SK-N-SH (cell line): ENCODE data around the gene EXOC3. TPM values are rescaled to one million over a fixed set of nuclear protein-coding genes. Genes with fewer than 3 reads are reported as not detected.

Experiments used
- CTCF ChIA-PET: fragments of 300-600, 350-600 bp; formaldehyde crosslinking; extraction: SDS; loops from one replicate; lab custom pipeline; 2021; lab: Yijun Ruan, JAX
- POLR2A ChIA-PET: fragments of 350-600 bp; sonication (Branson Sonifier 250); formaldehyde crosslinking; extraction: SDS; loops from one replicate; lab custom pipeline; 2020; ENCODE audit warnings: antibody characterized with exemption, inconsistent platforms; lab: Yijun Ruan, JAX
- DNase-seq: peaks from one replicate; pipeline ENCODE4 v3.0.0; 2012
- H2AFZ ChIP-seq: fragments of 200-600 bp; sonication (generic); 2 replicates; pipeline ENCODE4 v1.8.1; 2016; ENCODE audit warnings: antibody characterized with exemption, mild to moderate bottlenecking, low read depth
- H3F3A ChIP-seq: fragments of 200-600 bp; sonication (generic); replicated peaks from 2 replicates; pipeline ENCODE3; 2016; ENCODE audit warnings: antibody characterized with exemption, mild to moderate bottlenecking; ENCODE audit not compliant: insufficient read depth
- H3K27ac ChIP-seq, 2 experiments: fragments of 200-500 bp in 1 of 2; fragments of 200-600 bp in 1 of 2; sonication (Bioruptor generic) in 1 of 2; sonication (generic), shearing (Covaris generic) in 1 of 2; 2 replicates each; pipeline versions ENCODE4 v1.5.1 to v1.6.1; 2014 to 2016; ENCODE audit warnings: low read depth in 2 of 2, inconsistent platforms in 1 of 2, low read length in 1 of 2, mild to moderate bottlenecking in 1 of 2, mixed read lengths in 1 of 2
- H3K27me3 ChIP-seq: fragments of 200-600 bp; sonication (generic), shearing (Covaris generic); 2 replicates; pipeline ENCODE4 v1.6.1; 2016; ENCODE audit warnings: mixed run types; ENCODE audit not compliant: insufficient read depth
- H3K36me3 ChIP-seq, 2 experiments: fragments of 200-500 bp in 1 of 2; fragments of 200-600 bp in 1 of 2; sonication (Bioruptor generic) in 1 of 2; sonication (generic) in 1 of 2; replicated peaks in 1 of 2; 2 replicates each; pipeline versions ENCODE3 to v1.5.1; 2014 to 2016; ENCODE audit warnings: low read length in 1 of 2, mild to moderate bottlenecking in 1 of 2; ENCODE audit not compliant: insufficient read depth in 2 of 2, control insufficient read depth in 1 of 2
- H3K4me1 ChIP-seq, 2 experiments: fragments of 200-500 bp in 1 of 2; fragments of 200-600 bp in 1 of 2; sonication (Bioruptor generic) in 1 of 2; sonication (generic), shearing (Covaris generic) in 1 of 2; 2 replicates each; pipeline versions ENCODE4 v1.5.1 to v1.6.1; 2014 to 2016; ENCODE audit warnings: low read depth in 1 of 2, low read length in 1 of 2, mixed run types in 1 of 2; ENCODE audit not compliant: insufficient read depth in 2 of 2, control insufficient read depth in 1 of 2
- H3K4me2 ChIP-seq: fragments of 200-600 bp; sonication (generic), shearing (Covaris generic); 2 replicates; pipeline ENCODE4 v1.6.1; 2017; ENCODE audit warnings: mixed run types
- H3K4me3 ChIP-seq, 2 experiments: fragments of 200-500 bp in 1 of 2; fragments of 200-600 bp in 1 of 2; sonication (Bioruptor generic) in 1 of 2; sonication (generic), shearing (Covaris generic) in 1 of 2; 2 replicates each; pipeline versions ENCODE4 v1.5.1 to v1.8.1; 2014 to 2016; ENCODE audit warnings: low read depth in 2 of 2, inconsistent platforms in 1 of 2, low read length in 1 of 2, mild to moderate bottlenecking in 1 of 2, mixed read lengths in 1 of 2, moderate library complexity in 1 of 2
- H3K79me2 ChIP-seq: fragments of 200-600 bp; sonication (generic); 2 replicates; pipeline ENCODE4 v1.8.1; 2017; ENCODE audit warnings: mild to moderate bottlenecking; ENCODE audit not compliant: insufficient read depth
- H3K9ac ChIP-seq: fragments of 200-600 bp; sonication (generic); 2 replicates; pipeline ENCODE4 v1.6.1; 2017; ENCODE audit warnings: mixed run types
- H3K9me2 ChIP-seq: fragments of 200-600 bp; sonication (generic); 2 replicates; pipeline ENCODE4 v1.6.1; 2017; ENCODE audit warnings: mixed run types
- H3K9me3 ChIP-seq: fragments of 200-600 bp; sonication (generic); 2 replicates; pipeline ENCODE4 v1.6.1; 2017; ENCODE audit warnings: mixed run types, mild to moderate bottlenecking, moderate library complexity
- H4K20me1 ChIP-seq: fragments of 200-600 bp; sonication (generic); 2 replicates; pipeline ENCODE4 v1.6.1; 2017; ENCODE audit warnings: mild to moderate bottlenecking, mixed run types; ENCODE audit not compliant: insufficient read depth
- CHD2 ChIP-seq: fragments of 150-350 bp; IDR thresholded peaks from 2 replicates; pipeline ENCODE4 v1.6.1; 2018; ENCODE audit warnings: low read length; ENCODE audit not compliant: partially characterized antibody
- EP300 ChIP-seq, 2 experiments: IDR thresholded peaks; 2 replicates each; pipeline versions ENCODE4 v1.4.0 to v1.6.1; 2012; ENCODE audit warnings: borderline replicate concordance in 1 of 2, low read depth in 1 of 2, low read length in 1 of 2
- FOXM1 ChIP-seq: IDR thresholded peaks from 2 replicates; pipeline ENCODE4 v1.4.0; 2012; ENCODE audit warnings: low read depth, mild to moderate bottlenecking
- IRF3 ChIP-seq: fragments of 150-350 bp; IDR thresholded peaks from 2 replicates; pipeline ENCODE4 v1.6.1; 2016; ENCODE audit warnings: mild to moderate bottlenecking, low read depth, low read length
- MEF2A ChIP-seq: IDR thresholded peaks from 2 replicates; pipeline ENCODE4 v1.4.0; 2012; ENCODE audit warnings: low read depth, borderline replicate concordance
- NFIC ChIP-seq: IDR thresholded peaks from 2 replicates; pipeline ENCODE4 v1.4.0; 2012; ENCODE audit warnings: borderline replicate concordance
- NRF1 ChIP-seq: IDR thresholded peaks from 2 replicates; pipeline ENCODE4 v1.6.1; 2012; ENCODE audit warnings: low read depth, mild to moderate bottlenecking, low read length
- POLR2AphosphoS5 ChIP-seq: IDR thresholded peaks from 2 replicates; pipeline ENCODE4 v1.6.1; 2012; ENCODE audit warnings: low read depth, low read length
- RAD21 ChIP-seq: IDR thresholded peaks from 2 replicates; pipeline ENCODE4 v1.6.1; 2012; ENCODE audit warnings: mild to moderate bottlenecking, low read length
- TAF1 ChIP-seq: IDR thresholded peaks from 2 replicates; pipeline ENCODE4 v1.6.1; 2012; ENCODE audit warnings: low read depth, mild to moderate bottlenecking, low read length, moderate library complexity, borderline replicate concordance
- USF2 ChIP-seq: fragments of 150-350 bp; IDR thresholded peaks from 2 replicates; pipeline ENCODE4 v1.6.1; 2017; ENCODE audit warnings: antibody characterized with exemption, low read length, low read depth, borderline replicate concordance
- YY1 ChIP-seq: IDR thresholded peaks from 2 replicates; pipeline ENCODE4 v1.4.0; 2012; ENCODE audit warnings: low read depth, mild to moderate bottlenecking
- ZBTB33 ChIP-seq: IDR thresholded peaks from 2 replicates; pipeline ENCODE4 v1.4.0; 2012; ENCODE audit warnings: low read depth, borderline replicate concordance
- WGBS: methylation state at CpG from one replicate; pipeline ENCODE4 v1.1.6; 2017; ENCODE audit warnings: low lambda C conversion rate; 5-methylcytosine and 5-hydroxymethylcytosine counted together
- polyA plus RNA-seq, 3 experiments: library from polyadenylated mRNA; depleted of rRNA; stranded (reverse); fragments of >200 nt; gene quantifications; 2 replicates each; pipeline ENCODE4 v1.2.3, GENCODE V29; 2012
- TF ChIP-seq, protein P1 (sequence below): IDR thresholded peaks from 2 replicates; pipeline ENCODE4; 2012
- TF ChIP-seq, protein P2 (sequence below): fragments of 200-600 bp; sonication (generic); IDR thresholded peaks from 2 replicates; pipeline ENCODE4 v1.6.1; 2017; ENCODE audit warnings: antibody characterized with exemption, mild to moderate bottlenecking, moderate library complexity

EXOC3 gene
- polyA plus RNA-seq, 1 of the 3 experiments (the other 2 are of a cell fraction): 25.7 TPM

- no peak overlapping the region for H2AFZ ChIP-seq
- no peaks in the 10 kb centered on the region for H3K4me1 ChIP-seq
- CTCF ChIA-PET: no interaction called here
- H3K9ac ChIP-seq: no peak overlapping the region
- H3K4me2 ChIP-seq: no peak overlapping the region
- H3K79me2 ChIP-seq: no peaks in the 10 kb centered on the region
- no peak overlapping the region for H3K4me3 ChIP-seq
- no peaks in the 10 kb centered on the region for H3F3A ChIP-seq
- no peaks in the 10 kb centered on the region for H4K20me1 ChIP-seq
- DNase-seq: no peak
- TF ChIP-seq ZBTB33: no peak
- no peak for TF ChIP-seq YY1
- no peak for TF ChIP-seq EP300 (IDR thresholded peaks at IDR 0.05; ENCODE audit: borderline replicate concordance in 1 of 2, low read depth in 1 of 2, low read length in 1 of 2)
- no peak for TF ChIP-seq NFIC
- TF ChIP-seq IRF3: no peak
- no peak for TF ChIP-seq RAD21
- POLR2A ChIA-PET: no interaction called here
- WGBS: 70% methylated on average over 2 of the region's 33 CpGs
- no peaks in the 10 kb centered on the region for H3K9me3 ChIP-seq
- peaks cover 7% of the 10 kb centered on the region; the same call in 1 of the 2 replicates for H3K27me3 ChIP-seq
- H3K27ac ChIP-seq: no peak overlapping the region
- H3K9me2 ChIP-seq: no peaks in the 10 kb centered on the region
- H3K36me3 ChIP-seq: no peaks in the 10 kb centered on the region
These were observed 45.3 kb downstream of the EXOC3 start for GRCh38 chr5:488241-488640.

DNA sequence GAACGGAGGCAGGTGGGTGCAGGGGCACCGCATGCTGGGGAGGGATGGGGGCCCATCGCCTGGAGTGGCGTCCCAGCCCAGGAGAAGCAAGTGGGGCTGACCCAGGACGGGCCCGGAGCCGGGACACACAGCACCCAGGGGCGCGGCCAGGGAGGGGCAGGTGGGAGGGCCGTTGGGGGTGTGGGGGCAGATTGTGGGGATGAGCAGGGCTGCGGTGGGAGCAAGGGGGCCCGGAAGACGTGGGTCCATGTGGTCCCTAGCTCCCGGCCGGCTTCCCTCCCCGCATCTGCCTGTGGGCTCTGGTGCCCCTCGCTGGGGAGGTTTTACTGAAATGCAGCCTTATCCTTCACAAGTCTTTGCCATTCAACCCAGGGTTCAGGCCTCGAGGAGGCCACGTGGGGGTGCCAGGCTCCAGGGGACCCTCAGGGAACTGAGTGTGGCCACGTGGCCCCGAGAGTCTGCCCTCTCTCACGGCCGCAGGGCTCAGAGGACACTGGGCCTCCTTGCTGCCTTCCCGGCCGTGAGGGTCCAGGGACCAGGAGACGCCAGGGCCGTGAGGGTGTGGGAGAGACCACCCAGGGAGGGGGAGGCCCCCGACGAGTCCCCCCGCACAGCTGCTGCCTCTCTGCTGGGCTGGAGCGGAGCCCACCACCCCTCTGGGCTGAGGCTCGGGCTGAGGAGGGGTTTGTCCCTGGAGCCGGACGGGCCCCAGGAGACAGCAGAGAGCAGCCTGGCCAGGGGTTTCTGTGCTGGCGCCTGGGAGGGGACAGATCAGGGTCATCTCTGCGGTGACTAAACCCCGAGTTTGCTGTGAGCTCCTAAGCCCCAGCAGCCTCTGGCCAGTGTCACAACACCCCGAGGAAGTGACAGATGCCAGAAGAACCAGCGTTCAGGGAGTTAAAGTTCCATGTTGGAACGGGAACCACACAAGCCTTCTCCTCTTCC is 46.0 kb downstream of the EXOC3 start:
- Histone ChIP-seq H3K9me2 (no peaks in the 10 kb centered on the region), H3K79me2 (no peaks in the 10 kb centered on the region), H3K9ac (no peak overlapping the region), H3F3A (no peaks in the 10 kb centered on the region), H4K20me1 (no peaks in the 10 kb centered on the region), H3K36me3 (no peaks in the 10 kb centered on the region), H2AFZ (no peak overlapping the region), H3K4me2 (no peak overlapping the region), H3K4me1 (no peaks in the 10 kb centered on the region), H3K27ac (no peak overlapping the region), H3K27me3 (peaks cover 12% of the 10 kb centered on the region), H3K9me3 (no peaks in the 10 kb centered on the region), H3K4me3 (no peak overlapping the region)
- 45% methylated on average over 20 of the region's 40 CpGs for WGBS
- ChIA-PET POLR2A (no interaction called here), CTCF (no interaction called here)
- DNase-seq: no peak
- TF ChIP-seq, protein P1, sequence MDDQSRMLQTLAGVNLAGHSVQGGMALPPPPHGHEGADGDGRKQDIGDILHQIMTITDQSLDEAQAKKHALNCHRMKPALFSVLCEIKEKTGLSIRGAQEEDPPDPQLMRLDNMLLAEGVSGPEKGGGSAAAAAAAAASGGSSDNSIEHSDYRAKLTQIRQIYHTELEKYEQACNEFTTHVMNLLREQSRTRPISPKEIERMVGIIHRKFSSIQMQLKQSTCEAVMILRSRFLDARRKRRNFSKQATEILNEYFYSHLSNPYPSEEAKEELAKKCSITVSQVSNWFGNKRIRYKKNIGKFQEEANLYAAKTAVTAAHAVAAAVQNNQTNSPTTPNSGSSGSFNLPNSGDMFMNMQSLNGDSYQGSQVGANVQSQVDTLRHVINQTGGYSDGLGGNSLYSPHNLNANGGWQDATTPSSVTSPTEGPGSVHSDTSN: no peak
- no peak for TF ChIP-seq TAF1
- TF ChIP-seq EP300 (IDR thresholded peaks at IDR 0.05; ENCODE audit: borderline replicate concordance in 1 of 2, low read depth in 1 of 2, low read length in 1 of 2): no peak
- TF ChIP-seq YY1: no peak
- TF ChIP-seq ZBTB33: no peak
- no peak for TF ChIP-seq NRF1
- no peak for TF ChIP-seq CHD2
- TF ChIP-seq MEF2A: no peak
- no peak for TF ChIP-seq RAD21
- TF ChIP-seq FOXM1: no peak
- TF ChIP-seq, protein P2, sequence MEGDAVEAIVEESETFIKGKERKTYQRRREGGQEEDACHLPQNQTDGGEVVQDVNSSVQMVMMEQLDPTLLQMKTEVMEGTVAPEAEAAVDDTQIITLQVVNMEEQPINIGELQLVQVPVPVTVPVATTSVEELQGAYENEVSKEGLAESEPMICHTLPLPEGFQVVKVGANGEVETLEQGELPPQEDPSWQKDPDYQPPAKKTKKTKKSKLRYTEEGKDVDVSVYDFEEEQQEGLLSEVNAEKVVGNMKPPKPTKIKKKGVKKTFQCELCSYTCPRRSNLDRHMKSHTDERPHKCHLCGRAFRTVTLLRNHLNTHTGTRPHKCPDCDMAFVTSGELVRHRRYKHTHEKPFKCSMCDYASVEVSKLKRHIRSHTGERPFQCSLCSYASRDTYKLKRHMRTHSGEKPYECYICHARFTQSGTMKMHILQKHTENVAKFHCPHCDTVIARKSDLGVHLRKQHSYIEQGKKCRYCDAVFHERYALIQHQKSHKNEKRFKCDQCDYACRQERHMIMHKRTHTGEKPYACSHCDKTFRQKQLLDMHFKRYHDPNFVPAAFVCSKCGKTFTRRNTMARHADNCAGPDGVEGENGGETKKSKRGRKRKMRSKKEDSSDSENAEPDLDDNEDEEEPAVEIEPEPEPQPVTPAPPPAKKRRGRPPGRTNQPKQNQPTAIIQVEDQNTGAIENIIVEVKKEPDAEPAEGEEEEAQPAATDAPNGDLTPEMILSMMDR: no peak
- TF ChIP-seq POLR2AphosphoS5: no peak
- TF ChIP-seq USF2: no peak
